K562 (cell line): ENCODE data around the gene TMEM121. TPM values are rescaled to one million over a fixed set of nuclear protein-coding genes. Genes with fewer than 3 reads are reported as not detected.
"Not testable (repeated sequence)": the region's sequence is repeated elsewhere in the genome, so short reads cannot be mapped to it uniquely, and the experiment has no call there.

Experiments
- ATAC-seq: fragments of 200-7000 bp; cut with Tn5 transposase; 3 replicates; pipeline ENCODE4 v1.9.1; 2020; ENCODE audit warnings: moderate library complexity
- BruUV-seq: library from RNA; stranded (reverse); fragments of 400-500 nt; replicated peaks from 2 replicates; lab custom pipeline; 2021; lab: Mats Ljungman, UMichigan
- CTCF ChIA-PET: fragments of 300-600 bp; formaldehyde crosslinking; extraction: SDS; loops from one replicate; lab custom pipeline; 2021; ENCODE audit warnings: low intra/inter-chr PET ratio; lab: Yijun Ruan, JAX
- POLR2A ChIA-PET: fragments of 300-600, 350-650 bp; sonication (Branson Sonifier 250); formaldehyde crosslinking; extraction: SDS; loops from one replicate; lab custom pipeline; 2021; ENCODE audit warnings: antibody characterized with exemption, inconsistent platforms; lab: Yijun Ruan, JAX
- DNase-seq, 4 experiments: peaks; one replicate each; pipeline versions ENCODE4 v3.0.0 to v3.0.0-alpha.2; 2011 to 2018; ENCODE audit warnings: low spot score in 3 of 4, mixed read lengths in 3 of 4; ENCODE audit errors: extremely low read depth in 1 of 4
- FAIRE-seq: peaks from 2 replicates; lab custom pipeline; 2011; peaks lifted over from hg19 to GRCh38; lab: Jason Lieb, UNC
- H2AFZ ChIP-seq: 2 replicates; pipeline ENCODE4 v1.6.0; 2011; ENCODE audit warnings: low read depth, low read length, control low read depth, inconsistent platforms
- H3K27ac ChIP-seq: fragments of 200-600 bp; 3 replicates; pipeline ENCODE4 v1.8.0; 2011; ENCODE audit warnings: low read depth, mild to moderate bottlenecking, control low read depth, inconsistent platforms, low read length, moderate library complexity, mixed read lengths; ENCODE audit errors: extremely low read depth
- H3K27me3 ChIP-seq, 2 experiments: fragments of 300-600 bp in 1 of 2; 2 replicates in 1 of 2; 3 replicates in 1 of 2; pipeline versions ENCODE4 v1.6.0 to v1.8.0; 2011; ENCODE audit warnings: inconsistent platforms in 2 of 2, low read length in 2 of 2, mild to moderate bottlenecking in 1 of 2, mixed read lengths in 1 of 2, moderate library complexity in 1 of 2; ENCODE audit not compliant: control insufficient read depth in 2 of 2, insufficient read depth in 2 of 2
- H3K36me3 ChIP-seq: fragments of 300-600 bp; 3 replicates; pipeline ENCODE4 v1.8.0; 2011; ENCODE audit warnings: mild to moderate bottlenecking, low read length, inconsistent platforms; ENCODE audit not compliant: control insufficient read depth, insufficient read depth
- H3K4me1 ChIP-seq, 2 experiments: fragments of 200-600 bp in 1 of 2; replicated peaks in 1 of 2; 2 replicates in 1 of 2; 3 replicates in 1 of 2; pipeline versions ENCODE4 v1.5.1 to v1.8.0; 2011; ENCODE audit warnings: inconsistent platforms in 2 of 2, low read length in 2 of 2, mild to moderate bottlenecking in 1 of 2, mixed read lengths in 1 of 2, moderate library complexity in 1 of 2; ENCODE audit not compliant: control insufficient read depth in 2 of 2, insufficient read depth in 2 of 2
- H3K4me2 ChIP-seq: 2 replicates; pipeline ENCODE4 v1.6.1; 2011; ENCODE audit warnings: low read length, control low read depth, inconsistent platforms, mixed read lengths; ENCODE audit not compliant: insufficient read depth
- H3K4me3 ChIP-seq: fragments of 200-600 bp; sonication (generic), shearing (Covaris generic); 2 replicates; pipeline ENCODE4 v1.5.1; 2016; ENCODE audit warnings: control low read depth, inconsistent platforms
- H3K79me2 ChIP-seq: fragments of 200-600 bp; 3 replicates; pipeline ENCODE4 v1.8.0; 2011; ENCODE audit warnings: low read length, inconsistent platforms; ENCODE audit not compliant: control insufficient read depth, insufficient read depth
- H3K9ac ChIP-seq, 2 experiments: 2 replicates each; pipeline versions ENCODE4 v1.6.0 to v1.6.1; 2011; ENCODE audit warnings: low read depth in 2 of 2, low read length in 2 of 2, control low read depth in 1 of 2, inconsistent platforms in 1 of 2, mild to moderate bottlenecking in 1 of 2, mixed read lengths in 1 of 2; ENCODE audit not compliant: insufficient read depth in 1 of 2
- H3K9me1 ChIP-seq: one replicate; pipeline ENCODE4 v1.6.0; 2011; ENCODE audit warnings: inconsistent platforms, mild to moderate bottlenecking, low read length, moderate library complexity; ENCODE audit not compliant: control insufficient read depth, insufficient read depth
- H3K9me3 ChIP-seq: replicated peaks from 2 replicates; pipeline ENCODE4 v1.5.1; 2011; ENCODE audit warnings: low read depth, low read length, inconsistent platforms; ENCODE audit not compliant: control insufficient read depth, insufficient read depth
- H4K20me1 ChIP-seq: replicated peaks from 2 replicates; pipeline ENCODE4 v1.6.1; 2011; ENCODE audit warnings: low read length, inconsistent platforms, mixed read lengths; ENCODE audit not compliant: control insufficient read depth, insufficient read depth
- WGBS: fragments of 100-300 bp; shearing (Covaris generic); methylation state at CpG from one replicate; pipeline ENCODE4 v1.1.6; 2016; ENCODE audit warnings: low coverage, mixed read lengths; ENCODE audit not compliant: insufficient coverage; ENCODE audit errors: missing lambda C conversion rate; 5-methylcytosine and 5-hydroxymethylcytosine counted together
- in situ Hi-C: fragments of 300-500 bp; cut with MboI; formaldehyde crosslinking; loops from 4 replicates; pipeline ENCODE4 v1.15.0; 2018; ENCODE audit warnings: inconsistent platforms, mixed read lengths
- intact Hi-C: fragments of 100-400 bp; cut with micrococcal nuclease; formaldehyde crosslinking; loops from 2 replicates; pipeline ENCODE4 v1.14.2; 2022
- polyA plus RNA-seq, 8 experiments: library from polyadenylated mRNA; depleted of rRNA in 4 of 8; stranded (reverse) in 5 of 8; unstranded in 3 of 8; fragments of >200 nt; fragmentation: Nextera tagmentation in 2 of 8; fragmentation: Illumina TruSeq in 1 of 8; extraction: Ambion mirVana in 2 of 8; extraction: Trizol in 1 of 8; gene quantifications; 2 replicates each; pipeline versions ENCODE4 v1.2.1 to v1.2.3, GENCODE V29; 2011 to 2014; ENCODE audit warnings: inconsistent platforms in 1 of 8, missing spikeins in 1 of 8
- total RNA-seq, 7 experiments: library from RNA; depleted of rRNA in 6 of 7; stranded (reverse); fragments of >200 nt in 6 of 7; fragmentation: Illumina TruSeq in 2 of 7; extraction: Trizol in 2 of 7; gene quantifications; 2 replicates each; pipeline versions ENCODE4 v1.2.1 to v1.2.3, GENCODE V29; 2011 to 2021; ENCODE audit warnings: low replicate concordance in 1 of 7

The TMEM121 gene
- total and polyA plus RNA-seq, 9 of the 15 experiments (the other 6 are each of a cell fraction or from before 2014, with no cell fraction given), result 0.31 to 0.36 TPM; not detected in 7

GRCh38 chr14:105559384-105560047 is 33.1 kb downstream of the TMEM121 start:
- H2AFZ ChIP-seq, H3K4me2 ChIP-seq, BruUV-seq, H3K79me2 ChIP-seq, H3K4me3 ChIP-seq, POLR2A ChIA-PET, H3K9me1 ChIP-seq, CTCF ChIA-PET, H3K9ac ChIP-seq, H3K36me3 ChIP-seq, H4K20me1 ChIP-seq, H3K27me3 ChIP-seq, DNase-seq, H3K27ac ChIP-seq, H3K4me1 ChIP-seq, H3K9me3 ChIP-seq: not testable (repeated sequence)
- intact Hi-C loops, result loop anchor here (10.0 kb wide), 1 partner anchor 385 kb away; no protein-coding TSS in a partner anchor
- in situ Hi-C loops, result loop anchor here (5.0 kb wide), 1 partner anchor 118 kb away; no protein-coding TSS in a partner anchor
- no CpG with 5 or more reads among the region's 49 CpGs for WGBS
- FAIRE-seq (peak; percentile 71), ATAC-seq (peak; percentile 86)

- H3K4me1 ChIP-seq, H3K79me2 ChIP-seq, DNase-seq, POLR2A ChIA-PET, BruUV-seq, in situ Hi-C loops, H2AFZ ChIP-seq, H3K9me3 ChIP-seq, H3K27me3 ChIP-seq, H3K4me3 ChIP-seq, intact Hi-C loops, H3K9ac ChIP-seq, CTCF ChIA-PET, H3K36me3 ChIP-seq, FAIRE-seq, H3K9me1 ChIP-seq, H3K4me2 ChIP-seq, H3K27ac ChIP-seq, H4K20me1 ChIP-seq: not testable (repeated sequence)
- ATAC-seq, result peak; percentile 61
- 7% methylated on average over 3 of the region's 27 CpGs for WGBS
Observed at GRCh38 chr14:105560048-105560669, 33.8 kb downstream of the TMEM121 start.

- H3K4me2 ChIP-seq, H2AFZ ChIP-seq, H3K4me1 ChIP-seq, H4K20me1 ChIP-seq, in situ Hi-C loops, H3K27ac ChIP-seq, POLR2A ChIA-PET, DNase-seq, H3K27me3 ChIP-seq, H3K9me1 ChIP-seq, FAIRE-seq, H3K36me3 ChIP-seq, ATAC-seq, H3K9me3 ChIP-seq, intact Hi-C loops, H3K4me3 ChIP-seq, BruUV-seq, H3K9ac ChIP-seq, H3K79me2 ChIP-seq: not testable (repeated sequence)
- CTCF ChIA-PET, result interaction anchor here (0.6 kb wide), 1 partner anchor 242 kb away, joined by 3 read pairs; no protein-coding TSS in a partner anchor
- 60% methylated on average over 1 of the region's 14 CpGs for WGBS
Observed at GRCh38 chr14:105561345-105561744, 35.0 kb downstream of the TMEM121 start.
